Panc1 (cell line): ENCODE results near the gene BAD.

ENCODE experiments used
- CTCF ChIP-seq: fragments of 450-650 bp; IDR thresholded peaks from 2 replicates; pipeline ENCODE4 v1.5.1; 2017; ENCODE audit warnings: mild to moderate bottlenecking
- POLR2AphosphoS5 ChIP-seq: IDR thresholded peaks from 2 replicates; pipeline ENCODE4 v1.6.1; 2012; ENCODE audit warnings: mild to moderate bottlenecking, low read depth, low read length, moderate library complexity
- REST ChIP-seq, 2 experiments: IDR thresholded peaks; 2 replicates each; pipeline ENCODE4 v1.6.1; 2011 to 2012; ENCODE audit warnings: low read depth in 2 of 2, control low read depth in 1 of 2, low read length in 1 of 2, mild to moderate bottlenecking in 1 of 2, moderate library complexity in 1 of 2; ENCODE audit not compliant: insufficient read depth in 1 of 2

- no peak for TF ChIP-seq CTCF
- TF ChIP-seq REST (IDR thresholded peaks at IDR 0.05; ENCODE audit: insufficient read depth in 1 of 2, low read depth in 2 of 2, low read length in 1 of 2), result no peak
- TF ChIP-seq POLR2AphosphoS5, result no peak
Observed at GRCh38 chr11:64238999-64239398, 45.5 kb downstream of the BAD start.
